Breast epithelium (tissue), 3 donors: ENCODE data around the gene NR2F1-AS1.

Source experiments
- POLR2AphosphoS5 ChIP-seq, 3 donors: sonication (generic); formaldehyde crosslinking; IDR thresholded peaks; one replicate each; pipeline ENCODE4 v1.6.1; 2017; ENCODE audit warnings: antibody characterized with exemption in 3 of 3
- TF ChIP-seq, protein P1 (sequence below), 3 donors: fragments of 450-650 bp; IDR thresholded peaks; one replicate each; pipeline ENCODE4 v1.5.1; 2016 to 2017; ENCODE audit warnings: antibody characterized with exemption in 3 of 3, mild to moderate bottlenecking in 3 of 3, moderate library complexity in 3 of 3

- TF ChIP-seq, protein P1, sequence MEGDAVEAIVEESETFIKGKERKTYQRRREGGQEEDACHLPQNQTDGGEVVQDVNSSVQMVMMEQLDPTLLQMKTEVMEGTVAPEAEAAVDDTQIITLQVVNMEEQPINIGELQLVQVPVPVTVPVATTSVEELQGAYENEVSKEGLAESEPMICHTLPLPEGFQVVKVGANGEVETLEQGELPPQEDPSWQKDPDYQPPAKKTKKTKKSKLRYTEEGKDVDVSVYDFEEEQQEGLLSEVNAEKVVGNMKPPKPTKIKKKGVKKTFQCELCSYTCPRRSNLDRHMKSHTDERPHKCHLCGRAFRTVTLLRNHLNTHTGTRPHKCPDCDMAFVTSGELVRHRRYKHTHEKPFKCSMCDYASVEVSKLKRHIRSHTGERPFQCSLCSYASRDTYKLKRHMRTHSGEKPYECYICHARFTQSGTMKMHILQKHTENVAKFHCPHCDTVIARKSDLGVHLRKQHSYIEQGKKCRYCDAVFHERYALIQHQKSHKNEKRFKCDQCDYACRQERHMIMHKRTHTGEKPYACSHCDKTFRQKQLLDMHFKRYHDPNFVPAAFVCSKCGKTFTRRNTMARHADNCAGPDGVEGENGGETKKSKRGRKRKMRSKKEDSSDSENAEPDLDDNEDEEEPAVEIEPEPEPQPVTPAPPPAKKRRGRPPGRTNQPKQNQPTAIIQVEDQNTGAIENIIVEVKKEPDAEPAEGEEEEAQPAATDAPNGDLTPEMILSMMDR (IDR thresholded peaks at IDR 0.05), result no peak
- no peak for TF ChIP-seq POLR2AphosphoS5 (IDR thresholded peaks at IDR 0.05)
Measured at GRCh38 chr5:93589152-93589828, 8.3 kb upstream of the NR2F1-AS1 start.
